Liver (tissue), 3 donors: ENCODE data around the gene SDHB.

Experiments used
- GABPA ChIP-seq, 2 donors: IDR thresholded peaks in 1 of 2; conservative IDR thresholded peaks in 1 of 2; 2 replicates each; pipeline ENCODE4 v1.6.1; 2016; ENCODE audit warnings: antibody characterized with exemption in 2 of 2, mild to moderate bottlenecking in 1 of 2, moderate library complexity in 1 of 2
- JUND ChIP-seq, 2 donors: IDR thresholded peaks; 2 replicates each; pipeline ENCODE4 v1.6.1; 2016; ENCODE audit warnings: antibody characterized with exemption in 2 of 2
- NR2F2 ChIP-seq: IDR thresholded peaks from 2 replicates; pipeline ENCODE4 v1.6.1; 2016; ENCODE audit warnings: antibody characterized with exemption
- RAD21 ChIP-seq, 2 donors: IDR thresholded peaks; 2 replicates each; pipeline ENCODE4 v1.6.1; 2016; ENCODE audit warnings: antibody characterized with exemption in 2 of 2, mild to moderate bottlenecking in 2 of 2
- SP1 ChIP-seq: IDR thresholded peaks from 2 replicates; pipeline ENCODE4 v1.6.1; 2018; ENCODE audit warnings: antibody characterized with exemption, mild to moderate bottlenecking
- TAF1 ChIP-seq: conservative IDR thresholded peaks from 2 replicates; pipeline ENCODE4 v1.6.1; 2016; ENCODE audit warnings: antibody characterized with exemption, mild to moderate bottlenecking
- TF ChIP-seq, protein P1 (sequence below): fragments of 150-350 bp; IDR thresholded peaks from 2 replicates; pipeline ENCODE4 v1.5.1; 2017; ENCODE audit warnings: improper control_type of control experiment, low read depth, low read length; ENCODE audit not compliant: missing input control
- TF ChIP-seq, protein P2 (sequence below): IDR thresholded peaks from 2 replicates; pipeline ENCODE4 v1.6.1; 2016; ENCODE audit warnings: antibody characterized with exemption, mild to moderate bottlenecking
- TF ChIP-seq, protein P3 (sequence below): IDR thresholded peaks from 2 replicates; pipeline ENCODE4 v1.6.1; 2016; ENCODE audit warnings: antibody characterized with exemption
- TF ChIP-seq, protein P4 (sequence below): IDR thresholded peaks from 2 replicates; pipeline ENCODE4 v1.6.1; 2016; ENCODE audit warnings: antibody characterized with exemption
- donor health status: healthy.
- donor health status: healthy.

DNA sequence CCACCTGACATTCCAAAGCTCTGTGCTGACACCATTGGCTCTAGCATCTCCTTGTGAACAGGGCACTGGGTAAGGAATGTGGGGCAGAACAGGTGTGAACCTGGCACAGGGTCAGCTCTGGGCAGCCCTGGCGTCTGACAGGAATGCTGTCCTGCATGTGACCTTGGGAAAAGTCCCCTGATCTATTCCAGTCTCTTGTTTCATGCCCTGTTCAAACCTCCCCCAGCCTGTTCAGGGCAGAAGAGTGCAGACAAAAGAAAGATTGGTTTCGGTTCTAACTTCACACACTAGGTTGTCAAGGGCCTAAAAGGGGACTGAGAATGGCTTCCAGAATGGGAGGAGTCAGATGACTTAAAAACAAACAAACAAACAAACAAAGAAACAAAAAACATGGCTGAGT lies 27.6 kb upstream of the SDHB start:
- TF ChIP-seq, protein P1, sequence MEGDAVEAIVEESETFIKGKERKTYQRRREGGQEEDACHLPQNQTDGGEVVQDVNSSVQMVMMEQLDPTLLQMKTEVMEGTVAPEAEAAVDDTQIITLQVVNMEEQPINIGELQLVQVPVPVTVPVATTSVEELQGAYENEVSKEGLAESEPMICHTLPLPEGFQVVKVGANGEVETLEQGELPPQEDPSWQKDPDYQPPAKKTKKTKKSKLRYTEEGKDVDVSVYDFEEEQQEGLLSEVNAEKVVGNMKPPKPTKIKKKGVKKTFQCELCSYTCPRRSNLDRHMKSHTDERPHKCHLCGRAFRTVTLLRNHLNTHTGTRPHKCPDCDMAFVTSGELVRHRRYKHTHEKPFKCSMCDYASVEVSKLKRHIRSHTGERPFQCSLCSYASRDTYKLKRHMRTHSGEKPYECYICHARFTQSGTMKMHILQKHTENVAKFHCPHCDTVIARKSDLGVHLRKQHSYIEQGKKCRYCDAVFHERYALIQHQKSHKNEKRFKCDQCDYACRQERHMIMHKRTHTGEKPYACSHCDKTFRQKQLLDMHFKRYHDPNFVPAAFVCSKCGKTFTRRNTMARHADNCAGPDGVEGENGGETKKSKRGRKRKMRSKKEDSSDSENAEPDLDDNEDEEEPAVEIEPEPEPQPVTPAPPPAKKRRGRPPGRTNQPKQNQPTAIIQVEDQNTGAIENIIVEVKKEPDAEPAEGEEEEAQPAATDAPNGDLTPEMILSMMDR = no peak
- TF ChIP-seq, protein P2, sequence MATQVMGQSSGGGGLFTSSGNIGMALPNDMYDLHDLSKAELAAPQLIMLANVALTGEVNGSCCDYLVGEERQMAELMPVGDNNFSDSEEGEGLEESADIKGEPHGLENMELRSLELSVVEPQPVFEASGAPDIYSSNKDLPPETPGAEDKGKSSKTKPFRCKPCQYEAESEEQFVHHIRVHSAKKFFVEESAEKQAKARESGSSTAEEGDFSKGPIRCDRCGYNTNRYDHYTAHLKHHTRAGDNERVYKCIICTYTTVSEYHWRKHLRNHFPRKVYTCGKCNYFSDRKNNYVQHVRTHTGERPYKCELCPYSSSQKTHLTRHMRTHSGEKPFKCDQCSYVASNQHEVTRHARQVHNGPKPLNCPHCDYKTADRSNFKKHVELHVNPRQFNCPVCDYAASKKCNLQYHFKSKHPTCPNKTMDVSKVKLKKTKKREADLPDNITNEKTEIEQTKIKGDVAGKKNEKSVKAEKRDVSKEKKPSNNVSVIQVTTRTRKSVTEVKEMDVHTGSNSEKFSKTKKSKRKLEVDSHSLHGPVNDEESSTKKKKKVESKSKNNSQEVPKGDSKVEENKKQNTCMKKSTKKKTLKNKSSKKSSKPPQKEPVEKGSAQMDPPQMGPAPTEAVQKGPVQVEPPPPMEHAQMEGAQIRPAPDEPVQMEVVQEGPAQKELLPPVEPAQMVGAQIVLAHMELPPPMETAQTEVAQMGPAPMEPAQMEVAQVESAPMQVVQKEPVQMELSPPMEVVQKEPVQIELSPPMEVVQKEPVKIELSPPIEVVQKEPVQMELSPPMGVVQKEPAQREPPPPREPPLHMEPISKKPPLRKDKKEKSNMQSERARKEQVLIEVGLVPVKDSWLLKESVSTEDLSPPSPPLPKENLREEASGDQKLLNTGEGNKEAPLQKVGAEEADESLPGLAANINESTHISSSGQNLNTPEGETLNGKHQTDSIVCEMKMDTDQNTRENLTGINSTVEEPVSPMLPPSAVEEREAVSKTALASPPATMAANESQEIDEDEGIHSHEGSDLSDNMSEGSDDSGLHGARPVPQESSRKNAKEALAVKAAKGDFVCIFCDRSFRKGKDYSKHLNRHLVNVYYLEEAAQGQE = no peak
- TF ChIP-seq RAD21 (IDR thresholded peaks at IDR 0.05) (no peak), GABPA (IDR thresholded peaks at IDR 0.05 in 1 of 2, conservative IDR thresholded peaks at IDR 0.05 in 1 of 2) (no peak), SP1 (no peak), JUND (IDR thresholded peaks at IDR 0.05) (no peak), TAF1 (no peak), NR2F2 (no peak)
- TF ChIP-seq, protein P3, sequence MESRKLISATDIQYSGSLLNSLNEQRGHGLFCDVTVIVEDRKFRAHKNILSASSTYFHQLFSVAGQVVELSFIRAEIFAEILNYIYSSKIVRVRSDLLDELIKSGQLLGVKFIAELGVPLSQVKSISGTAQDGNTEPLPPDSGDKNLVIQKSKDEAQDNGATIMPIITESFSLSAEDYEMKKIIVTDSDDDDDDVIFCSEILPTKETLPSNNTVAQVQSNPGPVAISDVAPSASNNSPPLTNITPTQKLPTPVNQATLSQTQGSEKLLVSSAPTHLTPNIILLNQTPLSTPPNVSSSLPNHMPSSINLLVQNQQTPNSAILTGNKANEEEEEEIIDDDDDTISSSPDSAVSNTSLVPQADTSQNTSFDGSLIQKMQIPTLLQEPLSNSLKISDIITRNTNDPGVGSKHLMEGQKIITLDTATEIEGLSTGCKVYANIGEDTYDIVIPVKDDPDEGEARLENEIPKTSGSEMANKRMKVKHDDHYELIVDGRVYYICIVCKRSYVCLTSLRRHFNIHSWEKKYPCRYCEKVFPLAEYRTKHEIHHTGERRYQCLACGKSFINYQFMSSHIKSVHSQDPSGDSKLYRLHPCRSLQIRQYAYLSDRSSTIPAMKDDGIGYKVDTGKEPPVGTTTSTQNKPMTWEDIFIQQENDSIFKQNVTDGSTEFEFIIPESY = no peak
- TF ChIP-seq, protein P4, sequence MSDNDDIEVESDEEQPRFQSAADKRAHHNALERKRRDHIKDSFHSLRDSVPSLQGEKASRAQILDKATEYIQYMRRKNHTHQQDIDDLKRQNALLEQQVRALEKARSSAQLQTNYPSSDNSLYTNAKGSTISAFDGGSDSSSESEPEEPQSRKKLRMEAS = no peak
